SJSA1 (cell line): ENCODE data around the gene ZNF423. TPM values are rescaled to one million over a fixed set of nuclear protein-coding genes. Genes with fewer than 3 reads are reported as not detected.

Experiments used
- DNase-seq, 2 experiments: peaks; one replicate each; pipeline ENCODE4 v3.0.0-alpha.2; 2015 to 2020; ENCODE audit warnings: low spot score in 2 of 2, low read depth in 1 of 2
- H3K27ac ChIP-seq: fragments of 250-450 bp; sonication (Bioruptor Pico); 2 replicates; pipeline ENCODE4 v1.5.1; 2020; ENCODE audit warnings: mild to moderate bottlenecking, moderate library complexity
- H3K27me3 ChIP-seq: fragments of 250-450 bp; sonication (Bioruptor Pico); replicated peaks from 2 replicates; pipeline ENCODE4 v1.5.1; 2020; ENCODE audit warnings: mild to moderate bottlenecking, moderate library complexity
- H3K36me3 ChIP-seq: fragments of 250-450 bp; sonication (Bioruptor Pico); 2 replicates; pipeline ENCODE4 v1.5.1; 2020; ENCODE audit warnings: mild to moderate bottlenecking
- H3K4me1 ChIP-seq: fragments of 250-450 bp; sonication (Bioruptor Pico); replicated peaks from 2 replicates; pipeline ENCODE4 v1.6.1; 2021; ENCODE audit warnings: mild to moderate bottlenecking
- H3K4me3 ChIP-seq: fragments of 250-450 bp; sonication (Bioruptor Pico); 2 replicates; pipeline ENCODE4 v1.5.1; 2020; ENCODE audit warnings: mild to moderate bottlenecking
- H3K9me3 ChIP-seq: fragments of 250-450 bp; sonication (Bioruptor Pico); replicated peaks from 2 replicates; pipeline ENCODE4 v1.5.1; 2020; ENCODE audit warnings: mild to moderate bottlenecking
- total RNA-seq: library from RNA; depleted of rRNA; stranded (reverse); fragments of >200 nt; shearing (Covaris generic); gene quantifications from 2 replicates; pipeline ENCODE4 v1.2.3, GENCODE V29; 2014

The ZNF423 gene
- total RNA-seq, 1 experiment from 2014 or later = 5.4 TPM

- peaks cover 15% of the 10 kb centered on the region for H3K4me1 ChIP-seq
Observed at GRCh38 chr16:49659356-49659755, 196.6 kb downstream of the ZNF423 start.

GRCh38 chr16:49658531-49658930 lies 197.4 kb downstream of the ZNF423 start:
- no peak for DNase-seq
- H3K27me3 ChIP-seq = no peaks in the 10 kb centered on the region
- H3K27ac ChIP-seq = no peak overlapping the region
- H3K4me1 ChIP-seq = peaks cover 15% of the 10 kb centered on the region
- H3K36me3 ChIP-seq = no peaks in the 10 kb centered on the region
- no peak overlapping the region for H3K4me3 ChIP-seq
- H3K9me3 ChIP-seq = no peaks in the 10 kb centered on the region

More at GRCh38 chr16:49659356-49659755, 196.6 kb downstream of the ZNF423 start:
- Histone ChIP-seq H3K27me3 (no peaks in the 10 kb centered on the region), H3K4me3 (no peak overlapping the region), H3K27ac (no peak overlapping the region), H3K9me3 (no peaks in the 10 kb centered on the region), H3K36me3 (no peaks in the 10 kb centered on the region)
- no peak for DNase-seq

GRCh38 chr16:49657736-49658465 lies 198.0 kb downstream of the ZNF423 start:
- Histone ChIP-seq H3K4me1 (peaks cover 15% of the 10 kb centered on the region), H3K36me3 (no peaks in the 10 kb centered on the region), H3K27me3 (no peaks in the 10 kb centered on the region), H3K9me3 (no peaks in the 10 kb centered on the region), H3K4me3 (no peak overlapping the region), H3K27ac (no peak overlapping the region)
- no peak for DNase-seq

DNA sequence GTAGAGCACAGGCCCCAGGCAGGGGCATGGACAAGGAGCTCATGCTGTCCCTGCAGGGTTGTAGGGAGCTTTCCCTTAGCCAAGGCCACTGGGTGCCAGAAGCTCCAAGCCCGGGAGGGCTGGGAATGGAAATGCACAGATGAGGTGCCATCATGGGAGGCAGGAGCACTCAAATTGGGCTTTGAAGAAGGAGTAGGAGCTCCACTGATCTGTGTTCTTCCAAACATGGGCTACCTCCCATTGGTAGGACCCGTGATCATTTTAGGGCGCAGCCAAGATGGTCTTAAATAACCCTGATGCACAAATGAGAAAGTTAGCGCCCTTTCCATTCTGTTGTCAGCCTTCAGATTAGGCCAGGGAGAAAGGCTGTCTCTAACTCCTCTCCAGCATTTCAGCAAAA lies 201.5 kb downstream of the ZNF423 start:
- no peaks in the 10 kb centered on the region for H3K36me3 ChIP-seq
- no peak overlapping the region for H3K4me3 ChIP-seq
- no peaks in the 10 kb centered on the region for H3K9me3 ChIP-seq
- no peaks in the 10 kb centered on the region for H3K27me3 ChIP-seq
- DNase-seq = no peak
- H3K4me1 ChIP-seq = peaks cover 4% of the 10 kb centered on the region
- no peak overlapping the region for H3K27ac ChIP-seq

DNA sequence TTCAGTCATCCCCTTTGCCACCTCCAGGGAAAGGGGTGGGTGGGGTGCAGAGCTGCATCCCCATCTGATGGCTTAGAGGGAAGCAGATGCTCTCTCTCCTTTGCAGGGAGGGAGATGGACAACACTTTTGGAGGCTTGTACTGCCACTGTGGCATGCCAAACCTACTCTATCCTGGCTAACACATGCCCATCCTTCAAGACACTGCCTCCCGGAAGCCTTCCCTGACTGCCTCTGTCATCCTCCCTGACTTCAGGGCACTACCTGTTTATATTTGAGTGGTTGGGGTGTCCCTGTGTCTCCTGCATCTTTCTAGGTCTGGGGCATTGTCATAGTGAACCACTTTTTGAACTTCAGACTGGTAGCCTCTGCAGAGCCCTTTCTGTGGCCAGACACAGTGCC lies 202.3 kb downstream of the ZNF423 start:
- Histone ChIP-seq H3K27ac (no peak overlapping the region), H3K36me3 (no peaks in the 10 kb centered on the region), H3K9me3 (peaks cover 3% of the 10 kb centered on the region; the same call in 1 of the 2 replicates), H3K4me3 (no peak overlapping the region), H3K27me3 (no peaks in the 10 kb centered on the region), H3K4me1 (no peaks in the 10 kb centered on the region; the same call in 1 of the 2 replicates)
- DNase-seq = no peak

- H3K36me3 ChIP-seq = no peaks in the 10 kb centered on the region
- peaks cover 5% of the 10 kb centered on the region for H3K9me3 ChIP-seq
- H3K27me3 ChIP-seq = no peaks in the 10 kb centered on the region
- no peak overlapping the region for H3K27ac ChIP-seq
- no peak for DNase-seq
- H3K4me3 ChIP-seq = no peak overlapping the region
- no peaks in the 10 kb centered on the region; the same call in 1 of the 2 replicates for H3K4me1 ChIP-seq
Observed at GRCh38 chr16:49653173-49653570, 202.7 kb downstream of the ZNF423 start.

GRCh38 chr16:49652456-49653172 lies 203.3 kb downstream of the ZNF423 start:
- DNase-seq = no peak
- Histone ChIP-seq H3K27me3 (no peaks in the 10 kb centered on the region), H3K4me3 (no peak overlapping the region), H3K9me3 (peaks cover 11% of the 10 kb centered on the region), H3K27ac (no peak overlapping the region), H3K36me3 (no peaks in the 10 kb centered on the region), H3K4me1 (no peaks in the 10 kb centered on the region; the same call in 1 of the 2 replicates)

DNA sequence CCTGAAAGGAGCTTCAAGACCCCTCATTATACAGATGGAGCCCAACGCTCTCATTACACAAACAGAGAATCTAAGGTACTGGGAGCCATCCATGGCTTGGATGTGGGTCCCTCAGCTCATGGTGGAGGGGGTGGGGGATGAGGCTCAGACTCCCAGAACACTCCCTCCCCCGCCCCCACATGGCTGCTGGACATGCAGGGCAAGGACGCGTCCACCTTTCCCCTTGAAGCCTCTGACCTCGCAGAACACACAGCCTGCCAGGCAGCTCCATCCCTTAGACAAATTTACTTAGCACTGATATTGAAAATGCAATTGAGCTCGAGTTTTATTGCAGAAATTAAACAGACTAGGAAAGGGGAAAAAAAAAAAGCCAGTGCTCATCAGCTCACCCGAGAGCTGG lies 203.9 kb downstream of the ZNF423 start:
- Histone ChIP-seq H3K4me3 (no peak overlapping the region), H3K36me3 (no peaks in the 10 kb centered on the region), H3K27me3 (no peaks in the 10 kb centered on the region), H3K27ac (no peak overlapping the region), H3K9me3 (peaks cover 17% of the 10 kb centered on the region), H3K4me1 (no peaks in the 10 kb centered on the region; the same call in 1 of the 2 replicates)
- no peak for DNase-seq

DNA sequence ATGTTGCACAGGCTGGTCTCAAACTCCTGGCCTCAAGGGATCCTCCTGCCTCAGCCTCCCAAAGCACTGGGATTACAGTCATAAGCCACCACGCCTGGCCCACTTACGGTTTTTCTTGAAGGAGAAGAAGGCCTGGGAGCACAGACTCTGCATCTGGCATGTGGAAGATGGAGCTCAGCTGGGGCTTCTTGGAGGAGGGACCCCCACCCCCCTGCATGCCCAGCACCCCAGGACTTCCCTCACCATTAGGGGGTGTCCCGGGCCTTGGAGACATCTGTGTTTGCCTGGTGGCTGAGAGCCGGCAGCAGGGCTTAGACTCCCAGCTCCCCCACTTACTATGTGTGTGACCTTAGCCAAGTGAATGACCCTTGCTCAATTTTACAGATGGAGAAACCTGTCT lies 204.7 kb downstream of the ZNF423 start:
- no peaks in the 10 kb centered on the region for H3K36me3 ChIP-seq

GRCh38 chr16:49650603-49651002 lies 205.3 kb downstream of the ZNF423 start:
- Histone ChIP-seq H3K36me3 (no peaks in the 10 kb centered on the region), H3K27me3 (no peaks in the 10 kb centered on the region), H3K27ac (no peak overlapping the region), H3K9me3 (peaks cover 27% of the 10 kb centered on the region), H3K4me3 (no peak overlapping the region), H3K4me1 (no peaks in the 10 kb centered on the region; the same call in 1 of the 2 replicates)
- no peak for DNase-seq

More for the DNA sequence above, 204.7 kb downstream of the ZNF423 start:
- H3K4me3 ChIP-seq = no peak overlapping the region
- H3K27ac ChIP-seq = no peak overlapping the region
- no peaks in the 10 kb centered on the region for H3K27me3 ChIP-seq
- H3K4me1 ChIP-seq = no peaks in the 10 kb centered on the region; the same call in 1 of the 2 replicates
- peaks cover 21% of the 10 kb centered on the region for H3K9me3 ChIP-seq
- no peak for DNase-seq

DNA sequence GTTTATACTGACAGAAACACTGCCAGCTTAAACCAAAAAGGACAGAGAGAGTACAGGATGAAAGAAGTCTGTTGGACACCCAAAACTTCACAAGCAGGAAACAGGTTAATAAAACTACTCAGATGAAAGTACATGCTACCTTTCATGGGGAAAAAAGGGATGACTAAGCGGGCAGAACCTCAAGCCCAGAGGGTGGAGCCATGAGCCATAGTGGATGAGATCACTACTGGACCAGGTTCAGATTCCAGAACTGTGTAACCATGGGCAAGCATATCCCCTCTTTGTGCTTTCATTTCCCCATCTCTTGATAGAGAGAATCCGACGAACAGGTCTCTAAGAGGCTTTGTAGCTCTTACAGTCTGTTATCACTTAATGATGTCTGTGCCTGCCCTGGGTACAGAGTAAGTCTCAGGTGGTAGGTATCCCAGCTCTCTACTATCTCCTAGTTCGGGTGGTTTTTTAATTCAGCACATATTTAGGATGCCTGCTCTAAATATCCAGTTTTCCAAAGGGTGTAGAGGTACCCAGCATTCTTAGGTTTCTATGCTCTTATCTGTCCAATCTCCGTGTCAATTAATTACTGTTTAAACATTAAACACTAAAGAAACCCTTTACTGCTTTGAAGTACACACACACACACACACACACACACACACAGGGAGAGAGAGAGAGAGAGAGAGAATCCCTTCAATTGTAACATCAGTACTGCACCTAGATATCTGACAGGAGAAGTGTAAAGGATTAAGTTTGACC lies 206.7 kb downstream of the ZNF423 start:
- DNase-seq = no peak
- H3K9me3 ChIP-seq = peaks cover 33% of the 10 kb centered on the region
- no peak overlapping the region for H3K4me3 ChIP-seq
- H3K27me3 ChIP-seq = no peaks in the 10 kb centered on the region
- no peaks in the 10 kb centered on the region for H3K36me3 ChIP-seq
- no peak overlapping the region for H3K27ac ChIP-seq
- H3K4me1 ChIP-seq = peaks cover 6% of the 10 kb centered on the region

- H3K27me3 ChIP-seq = no peaks in the 10 kb centered on the region
- H3K4me3 ChIP-seq = no peak overlapping the region
- DNase-seq = no peak
- H3K9me3 ChIP-seq = peaks cover 33% of the 10 kb centered on the region
- H3K36me3 ChIP-seq = no peaks in the 10 kb centered on the region
- H3K4me1 ChIP-seq = peaks cover 19% of the 10 kb centered on the region
- H3K27ac ChIP-seq = no peak overlapping the region
Observed at GRCh38 chr16:49647673-49648072, 208.2 kb downstream of the ZNF423 start.

DNA sequence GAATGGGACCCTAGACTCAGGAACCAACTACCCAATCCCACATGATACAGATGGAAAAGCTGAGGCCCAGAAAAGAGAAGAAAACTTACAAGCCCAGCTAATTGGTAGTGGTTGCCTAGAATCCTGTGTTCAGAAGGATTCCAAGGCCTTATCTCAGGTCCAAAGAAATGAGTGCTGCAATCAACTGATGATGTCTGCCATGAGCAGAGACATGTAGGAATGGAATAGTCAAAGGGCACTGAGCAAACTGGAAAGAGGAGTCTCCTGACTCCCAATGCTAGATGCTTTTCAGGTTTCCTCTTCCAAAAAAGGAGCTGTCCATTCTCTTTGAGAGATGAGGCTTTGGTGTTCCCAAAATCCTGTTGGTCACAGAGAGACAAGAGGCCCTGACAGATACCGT lies 210.6 kb downstream of the ZNF423 start:
- H3K4me3 ChIP-seq = no peak overlapping the region
- DNase-seq = no peak
- H3K27ac ChIP-seq = no peak overlapping the region
- peaks cover 35% of the 10 kb centered on the region for H3K4me1 ChIP-seq
- no peaks in the 10 kb centered on the region for H3K36me3 ChIP-seq
- H3K27me3 ChIP-seq = no peaks in the 10 kb centered on the region
- H3K9me3 ChIP-seq = peaks cover 33% of the 10 kb centered on the region

DNA sequence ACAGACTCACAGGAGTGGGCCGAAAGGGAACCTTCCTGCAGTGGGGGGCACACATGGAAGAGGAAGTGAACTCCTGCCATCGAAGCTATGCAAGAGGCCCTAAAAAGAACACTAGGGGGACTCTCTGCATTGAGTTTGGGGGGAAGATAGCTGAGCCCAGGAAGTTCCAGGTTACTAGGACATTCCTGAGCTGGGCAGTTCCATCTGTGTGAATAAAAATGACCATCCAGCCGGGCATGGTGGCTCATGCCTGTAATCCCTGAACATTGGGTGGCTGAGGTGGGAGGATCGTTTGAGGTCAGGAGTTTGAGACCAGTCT lies 211.8 kb downstream of the ZNF423 start:
- no peaks in the 10 kb centered on the region for H3K36me3 ChIP-seq
- no peak overlapping the region for H3K4me3 ChIP-seq
- no peaks in the 10 kb centered on the region for H3K27me3 ChIP-seq
- H3K4me1 ChIP-seq = peaks cover 45% of the 10 kb centered on the region
- peaks cover 33% of the 10 kb centered on the region for H3K9me3 ChIP-seq
- DNase-seq = no peak
- peak overlapping the region; percentile 76 for H3K27ac ChIP-seq
